GM20431 (cell line): ENCODE measurements around the gene BASP1.
"Not testable (repeated sequence)": the region's sequence is repeated elsewhere in the genome, so short reads cannot be mapped to it uniquely, and the experiment has no call there.

ENCODE experiments used
- in situ Hi-C: fragments of 300-500 bp; cut with MseI, MboI; formaldehyde crosslinking; loops from one replicate; pipeline ENCODE4 v1.15.0; 2020; ENCODE audit warnings: low sequenced_read_pairs; ENCODE audit not compliant: unreplicated experiment

The BASP1 gene

GRCh38 chr5:17305964-17306725 lies 88.7 kb downstream of the BASP1 start:
- in situ Hi-C loops = no loop called here

GRCh38 chr5:17306726-17307091 lies 89.3 kb downstream of the BASP1 start:
- in situ Hi-C loops = no loop called here

DNA sequence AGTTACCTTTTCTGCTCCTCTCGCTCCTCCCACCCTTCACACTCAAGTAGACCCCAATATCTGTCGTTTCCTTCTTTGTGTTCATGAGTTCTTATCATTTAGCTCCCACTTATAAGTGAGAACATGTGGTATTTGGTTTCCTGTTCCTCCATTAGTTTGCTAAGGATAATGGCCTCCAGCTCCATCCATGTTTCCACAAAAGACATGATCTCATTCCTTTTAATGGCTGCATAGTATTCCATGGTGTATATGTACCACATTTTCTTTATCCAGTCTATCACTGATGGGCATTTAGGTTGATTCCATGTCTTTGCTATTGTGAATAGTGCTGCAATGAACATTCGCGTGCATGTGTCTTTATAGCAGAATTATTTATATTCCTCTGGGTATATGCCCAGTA lies 90.0 kb downstream of the BASP1 start:
- in situ Hi-C loops = not testable (repeated sequence)

GRCh38 chr5:17308326-17309065 lies 91.1 kb downstream of the BASP1 start:
- in situ Hi-C loops = no loop called here

DNA sequence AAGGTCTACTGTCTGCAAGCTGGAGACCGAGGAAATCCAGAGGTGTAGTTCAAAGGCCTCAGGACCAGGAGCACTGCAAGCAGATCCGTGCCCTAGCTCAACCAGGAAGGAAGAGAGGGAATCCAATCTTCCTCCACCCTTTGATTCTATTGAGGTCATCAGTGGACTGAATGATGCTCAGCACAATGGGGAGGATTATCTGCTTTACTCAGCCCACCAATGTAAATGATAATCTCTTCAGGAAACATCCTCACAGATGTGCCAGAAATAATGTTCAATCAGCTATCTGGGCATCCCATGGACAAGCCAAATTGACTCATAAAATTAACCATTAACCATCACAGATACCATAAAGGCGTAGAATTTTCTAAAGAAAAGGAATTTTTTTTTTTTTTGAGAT lies 92.0 kb downstream of the BASP1 start:
- in situ Hi-C loops = no loop called here

GRCh38 chr5:17310502-17310901 lies 93.1 kb downstream of the BASP1 start:
- in situ Hi-C loops = not testable (repeated sequence)

GRCh38 chr5:17311811-17312210 lies 94.4 kb downstream of the BASP1 start:
- in situ Hi-C loops = not testable (repeated sequence)

DNA sequence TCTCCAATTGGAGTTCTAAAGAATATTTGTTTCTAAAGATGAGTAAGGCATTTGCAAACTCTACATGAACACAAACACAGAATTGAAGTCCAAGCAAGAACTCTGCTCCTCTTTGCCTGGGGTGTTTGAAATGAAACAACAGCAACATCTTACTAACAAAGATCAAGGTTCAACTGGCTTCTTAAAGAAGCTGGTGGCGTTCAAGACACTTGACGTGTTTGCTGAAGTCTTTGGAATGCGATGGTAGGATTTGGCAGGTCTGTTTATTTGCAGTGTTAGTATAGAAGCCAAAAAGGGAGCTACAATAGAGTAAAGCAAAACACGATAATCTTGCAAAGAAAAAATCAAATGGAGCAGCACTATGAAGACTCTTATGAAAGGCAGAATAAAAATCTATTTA lies 94.9 kb downstream of the BASP1 start:
- in situ Hi-C loops = no loop called here

- in situ Hi-C loops = no loop called here
Measured at GRCh38 chr5:17314907-17315471, 97.6 kb downstream of the BASP1 start.

DNA sequence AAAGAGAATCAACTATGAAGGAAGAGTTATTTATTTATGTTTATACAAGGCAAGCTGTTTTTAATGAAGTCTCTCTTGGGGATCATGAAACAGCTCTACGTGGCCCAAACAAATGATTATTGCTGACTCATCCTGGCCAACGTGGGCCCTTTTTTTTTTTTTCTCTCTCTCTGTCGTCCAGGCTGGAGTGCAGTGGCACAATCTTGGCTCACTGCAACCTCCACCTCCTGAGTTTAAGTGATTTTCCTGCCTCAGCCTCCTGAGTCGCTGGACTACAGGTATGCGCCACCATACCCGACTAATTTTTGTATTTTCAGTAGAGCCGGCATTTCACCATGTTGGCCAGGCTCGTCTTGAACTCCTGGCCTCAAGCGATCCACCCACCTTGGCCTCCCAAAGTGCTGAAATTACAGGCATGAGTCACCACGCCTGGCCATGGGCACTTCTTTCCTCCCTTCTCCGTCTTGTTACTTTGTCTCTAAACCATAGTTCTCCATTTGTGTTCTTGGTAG lies 98.3 kb downstream of the BASP1 start:
- in situ Hi-C loops = no loop called here

- in situ Hi-C loops = no loop called here
Measured at GRCh38 chr5:17316970-17317459, 99.6 kb downstream of the BASP1 start.

DNA sequence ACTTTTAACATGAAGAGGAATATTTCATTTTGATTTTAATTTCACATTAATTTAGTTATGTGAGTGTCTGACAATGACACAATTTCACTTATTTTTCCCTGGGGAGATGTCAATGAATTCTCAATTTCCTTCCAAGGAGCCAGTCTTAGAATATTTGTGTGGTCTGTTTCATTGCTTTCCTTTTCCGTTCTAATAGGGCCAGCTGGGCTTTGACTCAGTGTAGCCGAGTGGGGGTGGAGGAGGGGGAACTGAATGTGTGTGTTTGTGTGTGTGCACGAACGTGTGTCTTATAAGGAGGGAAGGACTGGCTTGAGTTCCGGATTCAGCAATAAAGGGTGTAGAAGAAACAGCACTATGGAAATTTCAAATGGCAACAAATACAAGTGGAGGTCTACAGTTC lies 100.0 kb downstream of the BASP1 start:
- in situ Hi-C loops = no loop called here

DNA sequence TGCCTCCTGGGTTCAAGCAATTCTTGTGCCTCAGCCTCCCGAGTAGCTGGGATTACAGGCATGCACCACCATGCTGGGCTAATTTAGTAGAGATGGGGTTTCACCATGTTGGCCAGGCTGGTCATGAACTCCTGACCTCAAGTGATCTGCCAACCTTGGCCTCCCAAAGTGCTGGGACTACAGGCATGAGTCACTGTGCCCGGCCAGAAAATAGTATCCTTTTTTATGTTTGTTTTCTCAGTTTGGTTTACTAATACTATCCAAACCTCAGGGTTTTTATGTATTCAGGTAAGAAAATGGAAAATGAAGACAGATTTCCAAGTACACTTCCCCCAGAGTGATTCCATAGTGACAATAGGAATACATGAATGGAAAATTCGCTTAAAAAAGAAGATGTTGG lies 101.7 kb downstream of the BASP1 start:
- in situ Hi-C loops = not testable (repeated sequence)

- in situ Hi-C loops = no loop called here
Measured at GRCh38 chr5:17325770-17326599, 108.6 kb downstream of the BASP1 start.
